GM18508 (cell line): ENCODE measurements around the gene DCDC2C.

ENCODE experiments used
- ATAC-seq: cut with Tn5 transposase; IDR thresholded peaks from one replicate; pipeline ENCODE4 v1.9.1; 2021; ENCODE audit warnings: moderate number of reproducible peaks; ENCODE audit not compliant: insufficient read depth, unreplicated experiment

DCDC2C gene

GRCh38 chr2:3670941-3671340 lies 32.4 kb upstream of the DCDC2C start:
- no peak for ATAC-seq

- no peak for ATAC-seq
Measured at GRCh38 chr2:3672861-3673678, 30.3 kb upstream of the DCDC2C start.

- ATAC-seq = no peak
Measured at GRCh38 chr2:3674066-3674845, 29.1 kb upstream of the DCDC2C start.

- ATAC-seq = no peak
Measured at GRCh38 chr2:3675687-3676086, 27.7 kb upstream of the DCDC2C start.

GRCh38 chr2:3677436-3677835 lies 25.9 kb upstream of the DCDC2C start:
- ATAC-seq = no peak

- no peak for ATAC-seq
Measured at GRCh38 chr2:3678212-3678611, 25.2 kb upstream of the DCDC2C start.

- ATAC-seq = no peak
Measured at GRCh38 chr2:3679180-3679579, 24.2 kb upstream of the DCDC2C start.

- no peak for ATAC-seq
Measured at GRCh38 chr2:3679616-3680393, 23.6 kb upstream of the DCDC2C start.

GRCh38 chr2:3680548-3681345 lies 22.6 kb upstream of the DCDC2C start:
- ATAC-seq = no peak

- ATAC-seq = no peak
Measured at GRCh38 chr2:3681625-3682024, 21.8 kb upstream of the DCDC2C start.

GRCh38 chr2:3682811-3683210 lies 20.6 kb upstream of the DCDC2C start:
- no peak for ATAC-seq

GRCh38 chr2:3683748-3684454 lies 19.5 kb upstream of the DCDC2C start:
- no peak for ATAC-seq

- no peak for ATAC-seq
Measured at GRCh38 chr2:3689998-3690748, 13.2 kb upstream of the DCDC2C start.

- ATAC-seq = no peak
Measured at GRCh38 chr2:3692375-3692774, 11.0 kb upstream of the DCDC2C start.

GRCh38 chr2:3696545-3696944 lies 6.8 kb upstream of the DCDC2C start:
- no peak for ATAC-seq

- no peak for ATAC-seq
Measured at GRCh38 chr2:3701071-3701470, 2.3 kb upstream of the DCDC2C start.

GRCh38 chr2:3703757-3704355 lies 481 bp downstream of the DCDC2C start:
- no peak for ATAC-seq

- ATAC-seq = no peak
Measured at GRCh38 chr2:3704692-3705091, 1.3 kb downstream of the DCDC2C start.
